Epithelial cell of proximal tubule (primary cell): Measurements from ENCODE around the gene CNIH2. TPM values are rescaled to one million over a fixed set of nuclear protein-coding genes. Genes with fewer than 3 reads are reported as not detected.

Experiments used
- DNase-seq: peaks from one replicate; pipeline ENCODE4 v3.0.0-alpha.2; 2011; ENCODE audit warnings: low read depth
- H3K4me3 ChIP-seq: 2 replicates; pipeline ENCODE4 v1.5.1; 2011; ENCODE audit warnings: low read depth, mild to moderate bottlenecking, low read length
- CTCF ChIP-seq: conservative IDR thresholded peaks from 2 replicates; pipeline ENCODE4 v1.5.1; 2012; ENCODE audit warnings: low read depth, mild to moderate bottlenecking, low read length
- total RNA-seq: library from RNA; depleted of rRNA; stranded (reverse); fragments of >200 nt; gene quantifications from 2 replicates; pipeline ENCODE4 v1.2.3, GENCODE V29; 2015

The CNIH2 gene
- total RNA-seq, 1 donor from 2014 or later: 0.58 TPM

DNA sequence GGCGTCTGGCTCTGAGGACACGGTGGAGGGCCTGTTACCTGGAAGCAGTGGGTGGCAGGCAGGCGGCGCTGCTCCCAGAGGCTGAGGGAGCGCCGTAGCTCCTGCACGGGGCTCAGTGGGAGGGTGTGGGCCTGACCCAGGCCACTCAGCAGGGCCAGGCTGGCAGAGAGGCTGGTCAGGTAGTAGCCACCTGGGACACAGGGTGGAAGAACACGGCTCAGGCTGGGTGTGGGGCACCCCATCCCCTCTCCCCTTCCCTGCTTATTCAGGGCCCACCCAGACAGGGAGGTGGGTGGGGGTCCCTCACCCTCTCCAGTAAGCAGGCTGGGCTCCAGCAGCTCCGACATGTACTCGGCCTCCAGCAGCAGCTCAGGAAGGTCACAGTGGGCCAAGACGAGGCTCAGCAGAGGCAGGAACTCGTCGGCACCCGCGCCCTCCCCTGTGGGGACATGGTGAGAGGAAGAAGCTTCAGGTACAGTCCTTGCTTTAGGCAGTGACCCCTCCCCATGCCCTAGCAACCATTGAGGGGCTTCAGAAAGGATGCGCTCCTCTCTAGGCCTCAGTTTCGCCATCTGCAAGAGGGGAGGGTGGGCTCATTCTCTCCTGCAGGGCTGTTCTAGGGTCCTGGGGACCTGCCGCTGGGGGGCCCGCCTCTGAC, 55.4 kb downstream of the CNIH2 start:
- no peak for DNase-seq
- no peak overlapping the region for H3K4me3 ChIP-seq
- TF ChIP-seq CTCF: no peak

Other genes with a start within 250 kb of the CNIH2 start
- 2.1 and 2.3 TPM in 2 replicates for gene GAL3ST3, start 229.0 kb upstream of the CNIH2 start, total RNA-seq
- gene SF3B2, start 225.8 kb upstream of the CNIH2 start, total RNA-seq: 204 and 229 TPM in 2 replicates
- 17.5 and 24.9 TPM in 2 replicates for gene PACS1, start 207.9 kb upstream of the CNIH2 start, total RNA-seq
- 21.7 and 32.0 TPM in 2 replicates for gene KLC2, start 20.5 kb upstream of the CNIH2 start, total RNA-seq
- gene RAB1B, start 9.5 kb upstream of the CNIH2 start, total RNA-seq: 152 and 162 TPM in 2 replicates
- gene YIF1A, start 11.0 kb downstream of the CNIH2 start, total RNA-seq: 106 and 152 TPM in 2 replicates
- gene TMEM151A, start 13.7 kb downstream of the CNIH2 start, total RNA-seq: 0.58 TPM in 1 of 2 replicates, not detected in the other
- gene CD248, start 38.9 kb downstream of the CNIH2 start, total RNA-seq: 0.07 and 1.0 TPM in 2 replicates
- gene RIN1, start 58.3 kb downstream of the CNIH2 start, total RNA-seq: 18.9 and 21.1 TPM in 2 replicates
- gene BRMS1, start 66.9 kb downstream of the CNIH2 start, total RNA-seq: 72.0 and 95.1 TPM in 2 replicates
- gene B4GAT1, start 69.5 kb downstream of the CNIH2 start, total RNA-seq: 32.0 and 36.2 TPM in 2 replicates
- gene SLC29A2, start 93.6 kb downstream of the CNIH2 start, total RNA-seq: 6.6 and 12.3 TPM in 2 replicates
- gene NPAS4, start 142.9 kb downstream of the CNIH2 start, total RNA-seq: not detected in 2 replicates
- 85.3 TPM in 2 replicates for gene MRPL11, start 160.7 kb downstream of the CNIH2 start, total RNA-seq
- gene PELI3, start 188.7 kb downstream of the CNIH2 start, total RNA-seq: 3.5 and 3.6 TPM in 2 replicates
- 88.8 and 106 TPM in 2 replicates for gene DPP3, start 202.3 kb downstream of the CNIH2 start, total RNA-seq
- 20.0 and 43.6 TPM in 2 replicates for gene BBS1, start 232.5 kb downstream of the CNIH2 start, total RNA-seq